Activated T-cell treated with anti-CD3 and anti-CD28 coated beads for 48 hours (primary cell): ENCODE results near the gene SH3PXD2A.

Experiments
- DNase-seq: peaks from one replicate; pipeline ENCODE4 v3.0.0-alpha.2; 2020; ENCODE audit warnings: low read depth

SH3PXD2A gene

GRCh38 chr10:103580011-103580410 is 275.4 kb downstream of the SH3PXD2A start:
- no peak for DNase-seq

GRCh38 chr10:103578782-103579382 is 276.5 kb downstream of the SH3PXD2A start:
- no peak for DNase-seq

GRCh38 chr10:103576862-103577261 is 278.5 kb downstream of the SH3PXD2A start:
- no peak for DNase-seq

- DNase-seq: no peak
These were observed 279.3 kb downstream of the SH3PXD2A start for GRCh38 chr10:103576076-103576471.

GRCh38 chr10:103575416-103576075 is 279.8 kb downstream of the SH3PXD2A start:
- DNase-seq: no peak

- DNase-seq: no peak
These were observed 281.0 kb downstream of the SH3PXD2A start for GRCh38 chr10:103574097-103575061.

- no peak for DNase-seq
These were observed 282.2 kb downstream of the SH3PXD2A start for GRCh38 chr10:103573205-103573487.

GRCh38 chr10:103572347-103573204 is 282.8 kb downstream of the SH3PXD2A start:
- DNase-seq: no peak

GRCh38 chr10:103571656-103571975 is 283.8 kb downstream of the SH3PXD2A start:
- DNase-seq: no peak

GRCh38 chr10:103570844-103571655 is 284.3 kb downstream of the SH3PXD2A start:
- no peak for DNase-seq

GRCh38 chr10:103569896-103570295 is 285.5 kb downstream of the SH3PXD2A start:
- no peak for DNase-seq

GRCh38 chr10:103568505-103568904 is 286.9 kb downstream of the SH3PXD2A start:
- no peak for DNase-seq

GRCh38 chr10:103566536-103566935 is 288.8 kb downstream of the SH3PXD2A start:
- no peak for DNase-seq

- DNase-seq: peak; percentile 45
These were observed 290.4 kb downstream of the SH3PXD2A start for GRCh38 chr10:103564776-103565520.

- DNase-seq: no peak
These were observed 291.3 kb downstream of the SH3PXD2A start for GRCh38 chr10:103564116-103564501.

GRCh38 chr10:103563231-103564115 is 291.9 kb downstream of the SH3PXD2A start:
- no peak for DNase-seq

- DNase-seq: no peak
These were observed 293.0 kb downstream of the SH3PXD2A start for GRCh38 chr10:103562383-103562782.

GRCh38 chr10:103560886-103561285 is 294.5 kb downstream of the SH3PXD2A start:
- DNase-seq: no peak

GRCh38 chr10:103559776-103560175 is 295.6 kb downstream of the SH3PXD2A start:
- DNase-seq: no peak

GRCh38 chr10:103558911-103559310 is 296.5 kb downstream of the SH3PXD2A start:
- no peak for DNase-seq
